DND-41 (cell line): Measurements from ENCODE around the gene ADAMTSL2.

Experiments
- ATAC-seq: fragments of 200-7000 bp; cut with Tn5 transposase; 3 replicates; pipeline ENCODE4 v1.9.1; 2021; ENCODE audit warnings: low read depth; ENCODE audit not compliant: insufficient read depth
- DNase-seq: peaks from one replicate; pipeline ENCODE4 v3.0.0-alpha.2; 2020
- H2AFZ ChIP-seq: 2 replicates; pipeline ENCODE4 v1.6.0; 2012; ENCODE audit warnings: low read depth, low read length
- H3K27ac ChIP-seq: 2 replicates; pipeline ENCODE4 v1.5.1; 2012; ENCODE audit warnings: low read length, inconsistent platforms
- H3K27me3 ChIP-seq: fragments of 200-600 bp; sonication (generic); 2 replicates; pipeline ENCODE4 v1.6.0; 2012; ENCODE audit warnings: low read length, mild to moderate bottlenecking, inconsistent platforms; ENCODE audit not compliant: insufficient read depth, poor library complexity
- H3K36me3 ChIP-seq: 2 replicates; pipeline ENCODE4 v1.5.1; 2012; ENCODE audit warnings: low read length, inconsistent platforms; ENCODE audit not compliant: insufficient read depth
- H3K4me1 ChIP-seq: 2 replicates; pipeline ENCODE4 v1.5.1; 2012; ENCODE audit warnings: mild to moderate bottlenecking, low read length; ENCODE audit not compliant: insufficient read depth
- H3K4me2 ChIP-seq: 2 replicates; pipeline ENCODE4 v1.6.0; 2012; ENCODE audit warnings: mild to moderate bottlenecking, moderate library complexity, low read length, inconsistent platforms; ENCODE audit not compliant: insufficient read depth
- H3K4me3 ChIP-seq, 2 experiments: fragments of 200-600 bp in 1 of 2; shearing (Covaris generic) in 1 of 2; 2 replicates each; pipeline ENCODE4 v1.5.1; 2012 to 2016; ENCODE audit warnings: inconsistent platforms in 2 of 2, low read length in 2 of 2, mild to moderate bottlenecking in 2 of 2, low read depth in 1 of 2, moderate library complexity in 1 of 2
- H3K79me2 ChIP-seq: 2 replicates; pipeline ENCODE4 v1.6.0; 2012; ENCODE audit warnings: low read length, inconsistent platforms; ENCODE audit not compliant: insufficient read depth
- H3K9ac ChIP-seq: 2 replicates; pipeline ENCODE4 v1.6.0; 2012; ENCODE audit warnings: low read depth, mild to moderate bottlenecking, inconsistent platforms, low read length, moderate library complexity
- H3K9me3 ChIP-seq: 2 replicates; pipeline ENCODE4 v1.5.1; 2012; ENCODE audit warnings: low read length, moderate library complexity, mild to moderate bottlenecking, inconsistent platforms; ENCODE audit not compliant: insufficient read depth, severe bottlenecking
- H4K20me1 ChIP-seq: 2 replicates; pipeline ENCODE4 v1.6.0; 2012; ENCODE audit warnings: low read length; ENCODE audit not compliant: insufficient read depth
- CTCF ChIP-seq: IDR thresholded peaks from 2 replicates; pipeline ENCODE4 v1.5.1; 2012; ENCODE audit warnings: borderline replicate concordance, low read length, moderate library complexity, mild to moderate bottlenecking; ENCODE audit not compliant: poor library complexity, severe bottlenecking; ENCODE audit errors: extremely low read depth
- EZH2 ChIP-seq: IDR thresholded peaks from 3 replicates; pipeline ENCODE4 v1.6.1; 2012; ENCODE audit warnings: borderline replicate concordance, low read depth, mild to moderate bottlenecking, moderate library complexity, low read length, inconsistent platforms; ENCODE audit not compliant: severe bottlenecking

Gene ADAMTSL2

GRCh38 chr9:133599470-133600173, 65.1 kb downstream of the ADAMTSL2 start:
- no peak overlapping the region for H3K4me2 ChIP-seq
- DNase-seq (no peak), ATAC-seq (no peak)
- no peaks in the 10 kb centered on the region for H3K4me1 ChIP-seq
- TF ChIP-seq EZH2: no peak
- TF ChIP-seq CTCF: no peak
- H4K20me1 ChIP-seq: no peaks in the 10 kb centered on the region
- H3K36me3 ChIP-seq: no peaks in the 10 kb centered on the region
- H3K27me3 ChIP-seq: no peaks in the 10 kb centered on the region
- H3K4me3 ChIP-seq: no peak overlapping the region
- H2AFZ ChIP-seq: no peak overlapping the region
- no peaks in the 10 kb centered on the region for H3K79me2 ChIP-seq
- no peak overlapping the region for H3K27ac ChIP-seq
- no peak overlapping the region for H3K9ac ChIP-seq
- peaks cover 18% of the 10 kb centered on the region for H3K9me3 ChIP-seq

GRCh38 chr9:133600739-133601138, 66.2 kb downstream of the ADAMTSL2 start:
- H3K4me3 ChIP-seq: no peak overlapping the region
- no peaks in the 10 kb centered on the region for H3K4me1 ChIP-seq
- DNase-seq (no peak), ATAC-seq (no peak)
- TF ChIP-seq CTCF: no peak
- TF ChIP-seq EZH2: no peak
- H3K9ac ChIP-seq: no peak overlapping the region
- no peaks in the 10 kb centered on the region for H3K79me2 ChIP-seq
- no peaks in the 10 kb centered on the region for H4K20me1 ChIP-seq
- H3K36me3 ChIP-seq: no peaks in the 10 kb centered on the region
- H3K9me3 ChIP-seq: peaks cover 18% of the 10 kb centered on the region
- H3K27ac ChIP-seq: no peak overlapping the region
- no peaks in the 10 kb centered on the region for H3K27me3 ChIP-seq
- no peak overlapping the region for H3K4me2 ChIP-seq
- H2AFZ ChIP-seq: no peak overlapping the region

GRCh38 chr9:133601746-133602145, 67.2 kb downstream of the ADAMTSL2 start:
- Histone ChIP-seq H3K4me3 (no peak overlapping the region), H3K4me2 (no peak overlapping the region), H3K9ac (no peak overlapping the region), H4K20me1 (no peaks in the 10 kb centered on the region), H3K79me2 (no peaks in the 10 kb centered on the region), H2AFZ (no peak overlapping the region), H3K9me3 (peaks cover 13% of the 10 kb centered on the region), H3K27ac (no peak overlapping the region), H3K4me1 (no peaks in the 10 kb centered on the region), H3K27me3 (no peaks in the 10 kb centered on the region), H3K36me3 (no peaks in the 10 kb centered on the region)
- TF ChIP-seq EZH2: no peak
- TF ChIP-seq CTCF: no peak
- no peak for ATAC-seq
- no peak for DNase-seq

- TF ChIP-seq CTCF (no peak), EZH2 (no peak)
- Histone ChIP-seq H3K36me3 (no peaks in the 10 kb centered on the region), H3K4me2 (no peak overlapping the region), H3K79me2 (no peaks in the 10 kb centered on the region), H4K20me1 (no peaks in the 10 kb centered on the region), H3K9me3 (peaks cover 10% of the 10 kb centered on the region), H3K27ac (no peak overlapping the region), H3K9ac (no peak overlapping the region), H2AFZ (no peak overlapping the region), H3K4me1 (no peaks in the 10 kb centered on the region), H3K4me3 (no peak overlapping the region), H3K27me3 (no peaks in the 10 kb centered on the region)
- DNase-seq (no peak), ATAC-seq (no peak)
Measured at GRCh38 chr9:133602277-133602676, 67.8 kb downstream of the ADAMTSL2 start.
